SK-N-SH treated with all-trans-retinoic acid at 6 μM for 48 hours (cell line): ENCODE data around the gene SLC7A4.

Source experiments
- ARNTL ChIP-seq: fragments of 450-650 bp; formaldehyde crosslinking; IDR thresholded peaks from 2 replicates; pipeline ENCODE4 v1.5.0; 2020; ENCODE audit warnings: low read depth, mild to moderate bottlenecking, moderate library complexity, borderline replicate concordance
- ESRRG ChIP-seq: fragments of 250-450 bp; sonication (Bioruptor Pico); IDR thresholded peaks from 2 replicates; pipeline ENCODE4 v1.6.1; 2021; ENCODE audit warnings: mild to moderate bottlenecking
- OSR1 ChIP-seq: fragments of 250-450 bp; sonication (Bioruptor Pico); IDR thresholded peaks from 2 replicates; pipeline ENCODE4 v1.8.0; 2022; ENCODE audit warnings: moderate library complexity, mild to moderate bottlenecking, inconsistent platforms
- TOX ChIP-seq: fragments of 250-450 bp; sonication (Bioruptor Pico); IDR thresholded peaks from 2 replicates; pipeline ENCODE4 v1.8.0; 2021; ENCODE audit warnings: mild to moderate bottlenecking, moderate library complexity, borderline replicate concordance
- TF ChIP-seq, protein P1 (sequence below): fragments of 250-450 bp; sonication (Bioruptor Pico); IDR thresholded peaks from 2 replicates; pipeline ENCODE4 v1.5.1; 2021; ENCODE audit warnings: mild to moderate bottlenecking, moderate library complexity

DNA sequence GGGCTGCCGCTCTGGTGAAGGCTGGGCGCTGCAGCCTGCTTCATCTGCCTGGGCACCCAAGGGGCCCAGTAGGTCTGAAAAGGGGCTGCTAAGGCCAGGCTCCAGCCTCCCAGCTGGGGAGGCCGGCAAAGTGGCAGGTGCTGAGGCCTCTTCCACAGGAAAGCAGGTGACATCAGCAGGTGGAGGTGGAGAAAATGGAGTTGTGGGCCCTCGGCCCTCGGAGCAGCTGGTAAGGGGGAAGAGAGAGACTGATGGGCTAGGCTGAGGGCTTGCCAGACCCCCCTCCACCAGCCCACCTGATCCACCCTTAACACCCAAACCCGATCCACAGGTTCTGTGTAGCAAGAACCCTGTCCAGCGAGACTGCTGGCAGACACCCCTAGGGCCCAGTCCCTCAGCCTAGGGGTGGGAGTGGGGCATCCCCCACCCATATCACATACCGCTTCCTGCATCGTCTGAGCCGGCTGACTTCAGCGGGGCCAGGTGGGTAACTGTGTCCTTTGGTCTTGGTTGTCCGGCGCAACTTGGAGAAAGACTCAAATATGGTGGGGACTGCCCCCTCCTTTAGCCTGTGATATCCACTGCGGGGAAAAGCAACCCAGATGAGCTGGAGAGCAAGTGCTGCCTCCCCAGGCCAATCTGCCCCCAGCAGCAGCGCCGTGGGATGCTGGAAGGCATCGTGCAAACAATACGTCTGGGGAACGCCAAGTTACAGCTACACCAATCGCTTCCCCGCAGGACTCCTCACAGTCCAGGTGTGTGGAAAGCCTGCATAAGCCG lies 32.0 kb downstream of the SLC7A4 start:
- TF ChIP-seq ARNTL (CRISPR knock-in tag): no peak
- TF ChIP-seq OSR1 (CRISPR knock-in tag): no peak
- TF ChIP-seq, protein P1, sequence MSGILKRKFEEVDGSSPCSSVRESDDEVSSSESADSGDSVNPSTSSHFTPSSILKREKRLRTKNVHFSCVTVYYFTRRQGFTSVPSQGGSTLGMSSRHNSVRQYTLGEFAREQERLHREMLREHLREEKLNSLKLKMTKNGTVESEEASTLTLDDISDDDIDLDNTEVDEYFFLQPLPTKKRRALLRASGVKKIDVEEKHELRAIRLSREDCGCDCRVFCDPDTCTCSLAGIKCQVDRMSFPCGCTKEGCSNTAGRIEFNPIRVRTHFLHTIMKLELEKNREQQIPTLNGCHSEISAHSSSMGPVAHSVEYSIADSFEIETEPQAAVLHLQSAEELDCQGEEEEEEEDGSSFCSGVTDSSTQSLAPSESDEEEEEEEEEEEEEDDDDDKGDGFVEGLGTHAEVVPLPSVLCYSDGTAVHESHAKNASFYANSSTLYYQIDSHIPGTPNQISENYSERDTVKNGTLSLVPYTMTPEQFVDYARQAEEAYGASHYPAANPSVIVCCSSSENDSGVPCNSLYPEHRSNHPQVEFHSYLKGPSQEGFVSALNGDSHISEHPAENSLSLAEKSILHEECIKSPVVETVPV: no peak
- TF ChIP-seq TOX (CRISPR knock-in tag): no peak
- TF ChIP-seq ESRRG: no peak
